ENCODE results near the gene ANKDD1A.

- no peak for TF ChIP-seq POLR2A (IDR thresholded peaks at IDR 0.05)
- TF ChIP-seq, protein P1, sequence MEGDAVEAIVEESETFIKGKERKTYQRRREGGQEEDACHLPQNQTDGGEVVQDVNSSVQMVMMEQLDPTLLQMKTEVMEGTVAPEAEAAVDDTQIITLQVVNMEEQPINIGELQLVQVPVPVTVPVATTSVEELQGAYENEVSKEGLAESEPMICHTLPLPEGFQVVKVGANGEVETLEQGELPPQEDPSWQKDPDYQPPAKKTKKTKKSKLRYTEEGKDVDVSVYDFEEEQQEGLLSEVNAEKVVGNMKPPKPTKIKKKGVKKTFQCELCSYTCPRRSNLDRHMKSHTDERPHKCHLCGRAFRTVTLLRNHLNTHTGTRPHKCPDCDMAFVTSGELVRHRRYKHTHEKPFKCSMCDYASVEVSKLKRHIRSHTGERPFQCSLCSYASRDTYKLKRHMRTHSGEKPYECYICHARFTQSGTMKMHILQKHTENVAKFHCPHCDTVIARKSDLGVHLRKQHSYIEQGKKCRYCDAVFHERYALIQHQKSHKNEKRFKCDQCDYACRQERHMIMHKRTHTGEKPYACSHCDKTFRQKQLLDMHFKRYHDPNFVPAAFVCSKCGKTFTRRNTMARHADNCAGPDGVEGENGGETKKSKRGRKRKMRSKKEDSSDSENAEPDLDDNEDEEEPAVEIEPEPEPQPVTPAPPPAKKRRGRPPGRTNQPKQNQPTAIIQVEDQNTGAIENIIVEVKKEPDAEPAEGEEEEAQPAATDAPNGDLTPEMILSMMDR (IDR thresholded peaks at IDR 0.05): no peak
- no peak for TF ChIP-seq EP300 (IDR thresholded peaks at IDR 0.05)
- no peak for TF ChIP-seq POLR2AphosphoS5 (IDR thresholded peaks at IDR 0.05)
Observed at GRCh38 chr15:64979252-64979710, 67.6 kb downstream of the ANKDD1A start.

Data from stomach (tissue), 4 donors.